Loucy (cell line): ENCODE measurements around the gene NCKAP5.

Source experiments
- EZH2phosphoT487 ChIP-seq: fragments of 200-600 bp; IDR thresholded peaks from 2 replicates; pipeline ENCODE4 v1.6.1; 2018; ENCODE audit warnings: antibody characterized with exemption, mild to moderate bottlenecking, moderate library complexity, borderline replicate concordance
- TF ChIP-seq, protein P1 (sequence below): fragments of 200-600 bp; sonication (generic); conservative IDR thresholded peaks from 2 replicates; pipeline ENCODE4 v1.5.1; 2014; ENCODE audit warnings: mild to moderate bottlenecking, antibody characterized with exemption, low read length

DNA sequence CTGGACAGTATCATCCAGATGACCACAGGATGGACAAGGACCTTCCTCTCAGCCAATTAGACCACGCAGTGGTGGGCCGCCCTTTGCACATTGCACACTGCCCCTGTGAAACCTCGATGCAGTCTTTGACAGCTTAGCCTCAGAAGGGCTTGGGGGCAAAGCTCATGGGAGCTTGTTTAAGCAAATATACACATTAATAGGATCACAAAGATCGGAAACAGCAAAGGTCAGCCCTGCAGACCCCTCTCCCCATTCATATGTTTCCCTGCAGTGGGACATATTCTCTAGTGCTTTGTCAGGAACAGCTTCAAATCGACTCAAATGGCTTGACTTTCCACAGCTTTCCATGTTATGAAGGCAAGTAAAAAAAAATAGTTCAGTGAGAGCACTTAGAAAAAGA, 708.7 kb downstream of the NCKAP5 start:
- no peak for TF ChIP-seq EZH2phosphoT487
- TF ChIP-seq, protein P1, sequence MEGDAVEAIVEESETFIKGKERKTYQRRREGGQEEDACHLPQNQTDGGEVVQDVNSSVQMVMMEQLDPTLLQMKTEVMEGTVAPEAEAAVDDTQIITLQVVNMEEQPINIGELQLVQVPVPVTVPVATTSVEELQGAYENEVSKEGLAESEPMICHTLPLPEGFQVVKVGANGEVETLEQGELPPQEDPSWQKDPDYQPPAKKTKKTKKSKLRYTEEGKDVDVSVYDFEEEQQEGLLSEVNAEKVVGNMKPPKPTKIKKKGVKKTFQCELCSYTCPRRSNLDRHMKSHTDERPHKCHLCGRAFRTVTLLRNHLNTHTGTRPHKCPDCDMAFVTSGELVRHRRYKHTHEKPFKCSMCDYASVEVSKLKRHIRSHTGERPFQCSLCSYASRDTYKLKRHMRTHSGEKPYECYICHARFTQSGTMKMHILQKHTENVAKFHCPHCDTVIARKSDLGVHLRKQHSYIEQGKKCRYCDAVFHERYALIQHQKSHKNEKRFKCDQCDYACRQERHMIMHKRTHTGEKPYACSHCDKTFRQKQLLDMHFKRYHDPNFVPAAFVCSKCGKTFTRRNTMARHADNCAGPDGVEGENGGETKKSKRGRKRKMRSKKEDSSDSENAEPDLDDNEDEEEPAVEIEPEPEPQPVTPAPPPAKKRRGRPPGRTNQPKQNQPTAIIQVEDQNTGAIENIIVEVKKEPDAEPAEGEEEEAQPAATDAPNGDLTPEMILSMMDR = no peak
